Ovary (tissue), 9 donors: ENCODE results near the gene VILL. TPM values are rescaled to one million over a fixed set of nuclear protein-coding genes. Genes with fewer than 3 reads are reported as not detected.
A peak's percentile ranks its signal among the peaks of the same experiment; 100 is the strongest.

ENCODE experiments used
- DNase-seq, 5 donors: peaks; one replicate each; pipeline ENCODE4 v3.0.0-alpha.2; 2019 to 2020
- H3K27ac ChIP-seq, 2 donors: fragments of 200-600 bp; one replicate each; pipeline versions ENCODE4 v1.5.1 to v1.8.0; 2019 to 2022
- H3K27me3 ChIP-seq: fragments of 200-600 bp; one replicate; pipeline ENCODE4 v1.8.0; 2022
- H3K36me3 ChIP-seq: fragments of 200-600 bp; sonication (generic); one replicate; pipeline ENCODE4 v1.5.1; 2019
- H3K4me1 ChIP-seq: one replicate; pipeline ENCODE4 v1.8.1; 2013; ENCODE audit warnings: mild to moderate bottlenecking, moderate library complexity; ENCODE audit not compliant: insufficient read depth
- H3K4me3 ChIP-seq: fragments of 200-600 bp; sonication (generic); one replicate; pipeline ENCODE4 v1.5.1; 2017
- H3K9me3 ChIP-seq, 2 donors: fragments of 200-600 bp in 1 of 2; sonication (generic) in 1 of 2; one replicate each; pipeline versions ENCODE4 v1.5.1 to v1.8.1; 2013 to 2019; ENCODE audit warnings: mild to moderate bottlenecking in 1 of 2, moderate library complexity in 1 of 2
- CTCF ChIP-seq, 3 donors: fragments of 450-650 bp in 2 of 3; fragments of 200-600 bp in 1 of 3; IDR thresholded peaks; one replicate each; pipeline versions ENCODE4 v1.5.1 to v1.8.0; 2016 to 2022; ENCODE audit warnings: antibody characterized with exemption in 3 of 3, mild to moderate bottlenecking in 1 of 3
- EP300 ChIP-seq: sonication (generic); formaldehyde crosslinking; IDR thresholded peaks from one replicate; pipeline ENCODE4 v1.6.1; 2017; ENCODE audit warnings: antibody characterized with exemption
- POLR2A ChIP-seq: fragments of 450-650 bp; IDR thresholded peaks from one replicate; pipeline ENCODE4 v1.6.1; 2017; ENCODE audit warnings: antibody characterized with exemption, mild to moderate bottlenecking, moderate library complexity
- WGBS, 3 donors: extraction: QIAGEN DNeasy Blood & Tissue Kit in 1 of 3; methylation state at CpG; one replicate each; pipeline versions ENCODE4 v1.1.5 to v1.1.7; 2013 to 2017; 5-methylcytosine and 5-hydroxymethylcytosine counted together
- intact Hi-C, 4 donors: fragments of 100-400 bp; cut with DNase I; formaldehyde crosslinking; loops; one replicate each; pipeline versions ENCODE4 v1.11.0 to v1.15.1; 2022 to 2023
- polyA plus RNA-seq, 2 donors: library from polyadenylated mRNA; stranded (reverse); fragments of 200-250 nt in 1 of 2; fragments of 350-450 nt in 1 of 2; fragmentation: Illumina TruSeq in 1 of 2; extraction: RNeasy Lipid Tissue Mini Kit (QIAGEN cat#74804) in 1 of 2; gene quantifications; one replicate each; pipeline ENCODE4 v1.2.3, GENCODE V29; 2013 to 2014
- total RNA-seq, 7 donors: library from RNA; depleted of rRNA in 2 of 7; stranded (reverse); fragments of >200 nt in 2 of 7; fragmentation: NEBNext Ultra II Directional in 3 of 7; extraction: Animal tissue kit (Norgen Biotek cat#: 25700) in 3 of 7; gene quantifications; one replicate each; pipeline versions ENCODE4 v1.1.0 to v1.2.4, GENCODE V29; 2016 to 2023
- donor health status: DM: no; HTN: no; CAD: no; lungs with moderate emphysema.
- donor health status: DM: no; HTN: no; CAD: no.
- donor health status: Bipolar disorder and iron deficiency.
- donor health status: DM: yes; HTN: yes; CAD: no.
- donor health status: DM: no; HTN: no; CAD: no.
- donor health status: DM: yes; HTN: yes; CAD: no.

The VILL gene
- total and polyA plus RNA-seq, 9 donors, result 4.8 to 13.2 (median 8.8) TPM

GRCh38 chr3:38015485-38015884 is 24.9 kb downstream of the VILL start:
- peak in 1 of 5 donors; percentile 11 for DNase-seq
- Histone ChIP-seq H3K4me1 (peaks cover 13% of the 10 kb centered on the region), H3K36me3 (no peaks in the 10 kb centered on the region), H3K4me3 (no peak overlapping the region), H3K27me3 (no peaks in the 10 kb centered on the region), H3K9me3 (peaks cover 0 to 4% of the 10 kb centered on the region in 2 donors), H3K27ac (no peak overlapping the region)
- 83 to 92% (median 88%) methylated on average over 3 of the region's 3 CpGs for WGBS, 3 donors
- no peak for TF ChIP-seq EP300
- no peak for TF ChIP-seq POLR2A
- no peak for TF ChIP-seq CTCF (IDR thresholded peaks at IDR 0.05)
- intact Hi-C loops, result loop anchor here in 1 of 4 donors (5.0 kb wide), 1 partner anchor 868 kb away; no protein-coding TSS in a partner anchor

GRCh38 chr3:38015984-38016383 is 25.4 kb downstream of the VILL start:
- Histone ChIP-seq H3K27ac (no peak overlapping the region), H3K4me1 (peaks cover 13% of the 10 kb centered on the region), H3K4me3 (no peak overlapping the region), H3K9me3 (peaks cover 0 to 4% of the 10 kb centered on the region in 2 donors), H3K36me3 (no peaks in the 10 kb centered on the region), H3K27me3 (no peaks in the 10 kb centered on the region)
- no peak for TF ChIP-seq POLR2A
- TF ChIP-seq CTCF (IDR thresholded peaks at IDR 0.05), result no peak
- TF ChIP-seq EP300, result no peak
- WGBS, 3 donors, result 81 to 91% (median 90%) methylated on average over 3 of the region's 3 CpGs
- intact Hi-C loops, result loop anchor here in 1 of 4 donors (5.0 kb wide), 1 partner anchor 869 kb away; no protein-coding TSS in a partner anchor
- peak in 1 of 5 donors; percentile 10 for DNase-seq

- intact Hi-C loops, result loop anchor here in 1 of 4 donors (5.0 kb wide), 1 partner anchor 869 kb away; no protein-coding TSS in a partner anchor
- DNase-seq, result peak in 1 of 5 donors; percentile 30
Measured at GRCh38 chr3:38016410-38016809, 25.8 kb downstream of the VILL start.

GRCh38 chr3:38016847-38017444 is 26.4 kb downstream of the VILL start:
- TF ChIP-seq EP300 (no peak), CTCF (IDR thresholded peaks at IDR 0.05) (no peak), POLR2A (no peak)
- no peaks in the 10 kb centered on the region for H3K36me3 ChIP-seq
- peaks cover 13% of the 10 kb centered on the region for H3K4me1 ChIP-seq
- WGBS, 3 donors, result 70 to 79% (median 77%) methylated on average over 6 of the region's 6 CpGs
- no peaks in the 10 kb centered on the region for H3K27me3 ChIP-seq
- DNase-seq, result peak in 1 of 5 donors; percentile 30
- no peak overlapping the region for H3K4me3 ChIP-seq
- peaks cover 0 to 4% of the 10 kb centered on the region in 2 donors for H3K9me3 ChIP-seq
- intact Hi-C loops, result loop anchor here in 1 of 4 donors (5.0 kb wide), 1 partner anchor 870 kb away; no protein-coding TSS in a partner anchor
- no peak overlapping the region for H3K27ac ChIP-seq

More at GRCh38 chr3:38016410-38016809, 25.8 kb downstream of the VILL start:
- H3K4me3 ChIP-seq, result no peak overlapping the region
- H3K27me3 ChIP-seq, result no peaks in the 10 kb centered on the region
- no peaks in the 10 kb centered on the region for H3K36me3 ChIP-seq
- H3K27ac ChIP-seq, result no peak overlapping the region
- TF ChIP-seq CTCF (IDR thresholded peaks at IDR 0.05) (no peak), EP300 (no peak), POLR2A (no peak)
- peaks cover 0 to 4% of the 10 kb centered on the region in 2 donors for H3K9me3 ChIP-seq
- H3K4me1 ChIP-seq, result peaks cover 13% of the 10 kb centered on the region
- 96 to 97% (median 97%) methylated on average over 13 of the region's 13 CpGs for WGBS, 3 donors
